Mucosa of gallbladder (tissue), 1 donor: Measurements from ENCODE around the gene MAN1C1. TPM values are rescaled to one million over a fixed set of nuclear protein-coding genes. Genes with fewer than 3 reads are reported as not detected.
"Not testable (repeated sequence)": the region's sequence is repeated elsewhere in the genome, so short reads cannot be mapped to it uniquely, and the experiment has no call there.

Source experiments
- DNase-seq: peaks from one replicate; pipeline ENCODE4 v3.0.0-alpha.2; 2020; ENCODE audit warnings: low spot score
- total RNA-seq: library from RNA; stranded (reverse); gene quantifications from one replicate; pipeline ENCODE4 v1.2.1, GENCODE V29; 2021
- donor health status: DM: no; HTN: no; CAD: no.

Gene MAN1C1
- total RNA-seq, 1 donor from 2014 or later = 18.4 TPM

- no peak for DNase-seq
Measured at GRCh38 chr1:25714372-25714931, 97.9 kb downstream of the MAN1C1 start.

- DNase-seq = no peak
Measured at GRCh38 chr1:25715888-25716287, 99.3 kb downstream of the MAN1C1 start.

DNA sequence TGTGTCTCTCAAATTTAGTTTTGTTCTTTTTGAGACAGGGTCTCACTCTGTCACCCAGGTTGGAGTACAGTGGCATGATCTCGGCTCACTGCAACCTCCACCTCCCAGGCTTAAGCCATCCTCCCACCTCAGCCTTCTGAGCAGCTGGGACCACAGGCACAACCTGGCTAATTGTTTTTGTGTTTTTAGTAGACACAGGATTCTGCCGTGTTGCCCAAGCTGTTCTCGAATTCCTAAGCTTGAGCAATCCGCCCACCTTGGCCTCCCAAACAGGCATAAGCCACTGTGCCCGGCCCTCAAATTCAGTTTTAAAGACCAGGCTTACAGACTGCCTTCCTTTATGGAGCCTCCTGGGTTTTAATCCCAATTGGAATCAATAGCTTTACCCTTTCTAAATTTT, 99.7 kb downstream of the MAN1C1 start:
- DNase-seq = no peak

DNA sequence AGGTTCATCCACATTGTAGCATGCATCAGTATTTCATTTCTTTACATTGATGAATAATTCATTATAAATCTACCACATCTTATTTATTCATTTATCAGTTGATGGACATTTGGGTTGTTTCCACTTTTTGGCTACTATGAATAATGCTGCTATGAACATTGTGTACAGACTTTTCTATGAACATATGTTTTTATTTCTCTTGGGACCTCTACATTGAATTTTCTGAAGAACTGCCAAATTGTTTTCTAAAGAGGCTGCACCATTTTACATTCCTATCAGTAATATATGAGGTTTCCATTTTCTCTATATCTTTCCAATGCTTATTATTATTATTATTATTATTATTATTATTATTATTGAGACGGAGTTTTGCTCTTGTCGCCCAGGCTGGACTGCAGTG, 102.1 kb downstream of the MAN1C1 start:
- no peak for DNase-seq

GRCh38 chr1:25720624-25721023, 104.0 kb downstream of the MAN1C1 start:
- DNase-seq = no peak

- no peak for DNase-seq
Measured at GRCh38 chr1:25723250-25723880, 106.8 kb downstream of the MAN1C1 start.

DNA sequence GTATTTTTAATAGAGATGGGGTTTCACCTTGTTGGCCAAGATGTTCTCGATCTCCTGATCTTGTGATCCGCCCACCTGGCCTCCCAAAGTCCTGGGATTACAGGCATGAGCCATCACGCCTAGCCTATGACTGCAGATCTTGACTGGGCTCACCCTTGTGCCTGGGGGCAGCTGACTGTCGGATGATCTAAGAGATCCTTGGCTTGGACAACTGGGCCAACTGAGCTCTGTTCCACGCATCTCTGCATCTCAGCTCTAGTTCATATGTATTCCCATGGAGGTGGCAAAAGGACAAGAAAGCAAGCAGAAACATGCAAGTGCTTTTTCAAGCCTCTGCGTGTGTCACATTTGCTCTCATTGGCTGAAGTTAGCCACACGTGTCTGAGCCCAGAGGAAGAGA, 107.6 kb downstream of the MAN1C1 start:
- no peak for DNase-seq

- DNase-seq = no peak
Measured at GRCh38 chr1:25724966-25725365, 108.4 kb downstream of the MAN1C1 start.

DNA sequence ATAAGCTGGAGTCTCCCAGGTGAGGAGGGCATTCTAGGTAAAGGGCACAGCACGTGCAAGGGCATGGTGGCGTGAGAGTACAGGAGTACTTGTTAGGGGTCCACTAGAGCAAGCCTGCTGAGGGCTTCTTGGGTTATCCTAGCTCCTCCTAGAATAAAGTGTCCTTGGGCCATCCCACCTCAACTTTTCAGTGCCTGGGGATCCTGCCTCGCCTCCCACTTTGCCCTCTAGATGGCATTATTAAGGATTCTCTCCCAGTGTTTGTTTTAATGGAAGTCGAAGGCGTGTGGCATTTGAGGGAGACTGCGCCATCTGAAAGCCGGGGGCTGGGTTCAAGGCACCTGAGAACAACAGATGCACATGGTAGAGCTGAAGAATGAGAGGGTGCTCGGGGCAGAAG, 108.9 kb downstream of the MAN1C1 start:
- no peak for DNase-seq

GRCh38 chr1:25727088-25727487, 110.5 kb downstream of the MAN1C1 start:
- no peak for DNase-seq

DNA sequence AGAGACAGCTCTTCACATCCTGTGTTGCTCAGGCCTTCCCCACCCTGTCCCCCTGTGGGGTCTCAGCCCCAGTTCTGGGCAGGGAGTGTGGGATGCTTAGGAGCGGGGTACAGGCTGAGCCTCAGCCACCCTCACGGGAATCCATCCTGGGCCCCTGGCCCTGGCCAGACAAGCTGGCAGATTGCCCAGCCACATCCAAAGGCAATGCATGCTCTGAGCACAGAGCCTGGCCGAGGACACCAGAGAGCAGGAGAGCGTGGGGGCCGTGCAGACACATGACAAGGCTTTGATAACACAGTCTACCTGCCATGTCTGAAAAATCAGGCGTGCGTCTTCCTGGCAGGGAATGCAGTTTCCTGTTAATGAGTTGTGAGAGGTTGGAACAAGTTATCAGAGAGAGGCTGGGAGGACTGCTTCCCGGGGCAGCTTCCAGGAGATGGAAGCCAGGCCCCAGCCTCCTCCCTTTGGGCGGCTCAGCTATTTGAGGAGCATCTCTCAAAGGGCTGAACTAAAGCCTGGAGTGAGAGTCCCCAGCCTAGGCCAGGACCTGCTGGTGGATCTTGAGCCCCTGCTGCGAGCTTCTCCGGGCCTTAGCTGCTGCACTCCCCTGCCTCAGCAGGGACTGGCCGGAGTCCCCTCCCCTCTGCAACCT, 111.2 kb downstream of the MAN1C1 start:
- peak; percentile 85 for DNase-seq

DNA sequence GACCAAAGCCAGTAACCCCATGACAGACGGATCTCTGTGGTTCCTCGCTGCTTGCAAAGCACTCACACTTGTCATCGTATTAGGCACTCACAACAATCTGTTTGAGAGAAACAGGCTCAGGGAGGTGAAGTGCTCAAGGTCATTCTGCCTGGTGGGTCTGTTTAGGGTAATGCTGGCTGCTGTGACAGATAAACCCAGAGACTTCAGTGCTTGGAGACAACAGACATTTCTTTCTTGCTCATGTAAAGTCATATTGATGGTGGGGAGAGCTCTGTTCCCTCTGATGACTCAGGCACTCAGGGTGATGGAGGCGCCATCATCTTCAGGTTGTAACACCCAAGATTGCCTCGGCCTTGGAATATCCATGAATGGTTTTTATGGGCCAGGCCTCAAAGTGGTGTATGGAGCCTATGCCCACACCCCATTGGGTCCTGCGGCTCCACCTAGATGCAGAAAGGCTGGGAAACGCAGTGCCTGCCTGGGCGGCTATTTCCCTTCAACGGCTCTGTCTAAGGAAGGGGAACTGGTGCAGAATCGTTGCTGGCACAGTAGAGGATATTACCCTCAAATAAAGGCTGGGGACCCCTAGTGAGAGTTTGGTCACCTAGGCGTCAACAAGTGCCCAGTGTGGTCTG, 111.8 kb downstream of the MAN1C1 start:
- DNase-seq = no peak

DNA sequence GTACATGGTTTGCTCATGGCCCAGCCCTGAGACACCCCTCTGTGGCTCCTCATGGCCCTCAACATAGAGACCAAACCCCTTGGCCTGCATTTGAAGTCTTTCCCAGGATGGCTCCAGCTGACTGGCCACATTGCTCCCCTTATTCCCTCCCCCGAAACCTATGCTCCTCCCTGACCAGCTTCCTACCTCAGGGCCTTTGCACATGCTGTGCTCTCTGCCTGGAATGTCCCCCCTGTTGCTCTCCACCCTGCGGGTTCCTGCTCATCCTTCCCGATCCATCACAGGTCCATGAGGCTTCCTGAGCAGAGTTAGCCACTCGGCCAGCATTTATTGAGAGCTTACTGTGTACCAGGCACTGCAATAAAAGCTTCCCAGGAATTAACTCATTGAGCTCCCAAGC, 112.5 kb downstream of the MAN1C1 start:
- no peak for DNase-seq

DNA sequence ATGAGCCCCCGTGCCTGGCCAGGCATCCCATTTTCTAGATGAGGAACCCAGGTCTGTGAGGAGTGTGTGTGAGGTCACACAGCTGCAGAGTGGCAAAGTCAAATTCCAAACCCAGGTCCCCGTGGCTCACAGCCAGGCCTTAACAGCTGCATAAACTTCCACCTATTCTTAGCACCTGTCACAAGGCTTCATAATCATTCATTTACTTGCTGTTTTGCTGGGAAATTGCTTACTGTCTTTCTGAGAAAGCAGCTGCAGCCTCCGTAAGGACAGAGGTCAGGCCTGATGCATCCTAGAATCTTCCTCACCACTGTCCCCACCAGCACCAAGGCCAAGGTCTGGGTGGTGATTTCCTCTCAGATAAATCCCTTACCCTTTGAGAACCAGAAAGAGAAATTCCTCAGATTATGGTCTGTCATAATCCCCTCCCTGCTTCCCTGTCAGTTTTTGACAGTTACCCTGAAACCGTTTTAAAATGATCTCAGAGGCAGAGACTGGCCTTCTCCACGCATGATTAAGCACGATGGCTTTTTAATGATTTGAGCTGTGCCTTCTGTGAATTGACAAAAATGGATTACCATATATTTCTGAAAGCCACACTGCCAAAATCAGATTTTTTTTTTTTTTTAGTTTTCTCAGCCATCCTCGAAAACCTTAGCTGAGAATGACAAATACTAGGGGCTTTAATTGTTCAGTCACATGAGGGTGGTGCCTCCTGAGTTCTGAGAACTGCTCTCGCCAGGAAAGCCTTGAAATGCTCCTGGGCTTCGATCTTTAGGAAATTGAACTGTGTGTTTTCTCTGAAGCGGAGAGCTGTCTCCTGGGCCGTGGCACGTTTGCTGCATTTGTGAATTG, 113.4 kb downstream of the MAN1C1 start:
- no peak for DNase-seq

GRCh38 chr1:25731148-25731547, 114.6 kb downstream of the MAN1C1 start:
- no peak for DNase-seq

DNA sequence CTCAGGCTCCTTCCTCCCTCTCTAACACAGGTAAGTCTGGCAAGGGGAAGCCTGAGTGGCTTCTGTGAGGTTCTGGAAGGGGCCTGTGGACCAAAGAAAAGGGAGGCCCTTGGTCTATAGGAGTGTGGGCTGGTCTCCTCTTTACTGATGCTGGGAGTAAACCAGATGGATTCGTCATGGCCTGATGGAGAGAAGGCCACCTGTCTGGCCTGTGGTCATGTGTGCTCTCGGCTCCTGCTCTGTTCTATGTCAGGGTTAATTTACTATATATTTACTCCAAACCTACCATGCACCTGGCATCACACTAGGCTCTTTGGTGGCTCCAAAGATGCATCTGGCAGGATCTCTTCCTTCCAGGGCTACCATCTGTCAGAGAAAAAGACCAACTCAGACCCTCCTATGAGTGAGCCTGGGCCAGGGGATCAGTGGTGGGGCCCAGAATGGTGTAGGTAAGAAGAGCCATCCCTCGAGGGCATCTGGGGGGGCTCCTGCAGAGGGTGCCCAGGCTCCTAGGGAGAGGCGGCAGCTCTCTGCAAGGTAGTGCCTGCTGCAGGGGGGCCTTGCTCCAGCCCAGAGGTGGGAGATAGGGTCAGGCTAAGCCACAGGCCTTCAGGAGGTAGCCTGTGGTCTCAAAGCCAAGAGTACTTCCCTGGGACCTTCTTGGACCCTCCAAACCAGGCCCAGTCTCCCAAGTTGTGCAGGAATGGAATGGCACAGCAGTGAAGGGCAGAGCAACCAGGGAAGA, 115.2 kb downstream of the MAN1C1 start:
- no peak for DNase-seq

GRCh38 chr1:25732821-25733220, 116.2 kb downstream of the MAN1C1 start:
- DNase-seq = no peak

GRCh38 chr1:25733271-25733670, 116.7 kb downstream of the MAN1C1 start:
- no peak for DNase-seq

DNA sequence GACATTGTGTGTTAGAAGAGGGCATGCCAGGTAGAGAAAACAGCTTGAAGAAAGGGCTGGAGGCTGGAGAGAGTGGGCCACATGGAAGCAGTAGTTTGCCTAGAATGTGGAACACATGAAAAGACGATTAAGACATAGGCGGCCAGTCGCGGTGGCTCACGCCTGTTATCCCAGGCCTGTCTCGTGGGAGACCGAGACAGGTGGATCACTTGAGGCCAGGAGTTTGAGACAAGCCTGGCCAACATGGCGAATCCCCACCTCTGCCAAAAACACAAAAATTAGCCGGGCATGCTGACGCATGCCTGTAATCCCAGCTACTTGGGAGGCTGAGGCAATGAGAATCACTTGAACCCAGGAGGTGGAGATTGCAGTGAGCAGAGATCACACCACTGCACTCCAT, 118.4 kb downstream of the MAN1C1 start:
- DNase-seq = not testable (repeated sequence)

DNA sequence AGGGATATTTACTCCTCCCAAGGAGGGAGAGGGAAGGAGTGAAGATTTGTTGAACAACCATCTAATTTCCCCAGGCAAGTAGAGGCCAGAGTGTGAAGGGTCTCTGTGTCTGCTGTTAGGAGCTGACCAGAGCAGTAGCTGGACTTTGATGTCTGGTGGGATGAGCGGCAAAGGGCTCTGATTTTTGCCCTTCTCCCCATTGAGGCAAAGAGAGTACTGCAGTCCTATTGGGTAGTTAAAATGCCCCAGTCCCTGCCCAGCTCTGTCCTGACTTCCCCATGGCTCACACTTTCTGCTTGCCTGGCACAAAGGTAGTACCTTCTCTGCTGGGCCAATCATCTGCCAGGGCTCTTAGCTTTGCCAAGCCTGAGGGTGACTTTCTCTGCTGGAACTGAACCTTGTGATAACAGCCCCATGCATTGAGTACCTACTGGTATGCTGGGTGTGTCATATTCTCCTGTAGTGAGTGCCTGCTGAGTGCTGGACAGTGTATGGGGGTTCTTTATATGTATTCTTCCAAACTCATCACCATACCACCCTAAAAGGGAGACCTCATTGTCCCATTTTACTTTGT, 119.5 kb downstream of the MAN1C1 start:
- no peak for DNase-seq

DNA sequence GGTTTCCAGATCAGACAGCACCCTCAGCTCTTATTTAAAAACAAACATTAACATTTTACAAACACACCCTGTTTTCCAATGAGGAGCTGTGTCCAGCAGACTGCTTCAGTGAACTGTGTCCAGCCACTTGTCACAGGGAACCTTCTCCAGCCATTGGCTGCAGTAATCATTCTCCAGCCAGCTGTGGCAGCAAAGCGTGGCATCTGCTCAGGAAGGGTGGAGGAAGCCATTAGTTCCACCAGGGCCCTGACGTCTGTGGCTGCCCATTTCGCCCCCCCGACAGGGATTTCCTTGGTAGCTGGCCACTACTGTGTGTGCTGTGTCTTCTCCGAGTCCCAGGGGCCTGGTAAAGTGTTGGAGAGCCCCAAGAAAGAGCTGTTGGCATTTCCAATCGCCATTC, 120.5 kb downstream of the MAN1C1 start:
- DNase-seq = peak; percentile 34
